NCI-H2081 (cell line): Measurements from ENCODE around the gene ADGRG1.

ENCODE experiments used
- DNase-seq, 2 experiments: peaks; one replicate each; lab custom pipeline; 2025; lab: John Stamatoyannopoulos, UW

ADGRG1 gene

GRCh38 chr16:57606147-57606846, 22.1 kb upstream of the ADGRG1 start:
- DNase-seq = no peak

- DNase-seq = peak; percentile 16 to 53
These were observed 21.5 kb upstream of the ADGRG1 start for GRCh38 chr16:57606847-57607501.

- no peak for DNase-seq
These were observed 20.6 kb upstream of the ADGRG1 start for GRCh38 chr16:57607676-57608461.

GRCh38 chr16:57608462-57609113, 19.8 kb upstream of the ADGRG1 start:
- no peak for DNase-seq

DNA sequence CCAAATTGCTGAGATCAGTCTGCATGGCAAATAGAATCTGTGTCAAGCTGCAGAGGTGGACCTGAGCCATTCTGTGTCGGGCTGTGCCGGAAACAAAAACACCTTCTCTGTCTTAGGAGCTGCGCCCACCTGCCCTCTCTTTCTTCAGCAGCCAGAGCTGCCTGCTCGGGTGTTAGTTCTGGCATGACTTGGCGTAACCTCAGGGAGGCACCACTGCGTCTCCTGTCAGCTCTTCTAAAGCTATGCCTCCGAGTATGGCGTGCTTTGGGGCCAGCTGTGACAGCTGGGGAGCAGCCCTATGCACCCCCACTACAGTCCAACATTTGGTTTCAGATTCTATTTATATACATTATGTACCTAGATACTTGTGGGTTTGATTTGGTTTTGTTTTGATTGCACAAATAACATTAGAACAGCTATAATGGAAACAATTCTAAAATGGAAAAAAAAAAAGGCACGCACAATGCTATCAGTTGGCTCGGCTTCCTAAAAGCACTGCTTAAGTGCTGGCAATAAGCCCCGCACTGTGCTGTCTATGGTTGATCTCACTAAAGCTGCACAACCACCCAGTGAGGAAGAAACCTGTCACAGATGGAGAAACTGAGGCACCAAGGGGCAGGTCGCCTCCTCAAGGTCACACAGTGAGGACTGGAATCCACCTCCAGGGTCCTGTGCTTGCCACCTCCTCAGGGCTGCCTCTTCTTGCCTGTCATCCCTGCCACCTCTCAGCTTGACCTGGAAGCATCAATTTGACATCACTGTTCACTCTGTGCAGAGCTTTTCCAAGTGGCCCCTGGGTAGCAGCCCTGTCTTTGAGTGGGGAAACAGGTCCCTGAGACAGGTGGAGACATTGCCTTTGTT, 18.7 kb upstream of the ADGRG1 start:
- peak in 1 of 2 experiments; percentile 56 for DNase-seq

- DNase-seq = no peak
These were observed 17.8 kb upstream of the ADGRG1 start for GRCh38 chr16:57610611-57611010.

DNA sequence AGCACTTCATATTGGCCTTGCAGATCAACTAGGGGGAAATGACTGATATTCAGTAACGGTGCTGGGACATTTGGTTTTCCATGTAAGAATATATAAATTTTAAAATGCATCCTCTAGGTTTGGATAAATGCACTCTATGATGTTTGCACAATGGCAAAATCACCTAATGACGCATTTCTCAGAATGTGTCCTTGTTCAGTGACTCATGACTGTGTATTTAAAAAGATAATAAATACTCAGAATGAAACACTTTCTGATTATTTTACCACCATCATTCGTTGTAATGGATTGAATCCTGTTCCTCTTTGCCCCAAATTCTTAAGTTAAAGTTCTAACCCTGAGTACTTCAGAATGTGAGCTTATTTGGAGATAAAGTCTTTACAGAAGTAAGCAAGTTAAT, 17.2 kb upstream of the ADGRG1 start:
- no peak for DNase-seq

- no peak for DNase-seq
These were observed 16.7 kb upstream of the ADGRG1 start for GRCh38 chr16:57611706-57612105.

DNA sequence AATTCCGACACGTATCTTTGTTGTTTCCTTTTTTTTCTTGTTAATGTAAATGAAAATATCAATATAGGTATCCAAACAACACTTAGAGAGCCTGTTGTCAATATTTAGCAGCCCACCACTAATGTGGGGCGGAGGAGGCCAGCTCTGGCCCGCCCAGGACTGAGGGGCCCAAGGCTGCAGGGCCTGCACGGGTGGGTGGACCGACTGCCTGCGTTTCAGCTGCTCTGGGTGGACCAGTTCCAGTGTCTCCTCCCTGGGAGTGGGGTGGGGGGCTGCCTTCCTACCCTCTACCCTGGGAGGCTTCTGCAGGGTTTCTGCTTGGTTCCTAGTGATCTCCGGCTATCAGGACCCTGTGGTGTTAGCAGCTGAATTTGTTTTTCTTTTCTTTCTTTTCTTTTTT, 15.9 kb upstream of the ADGRG1 start:
- no peak for DNase-seq

GRCh38 chr16:57613514-57613913, 14.9 kb upstream of the ADGRG1 start:
- DNase-seq = no peak

GRCh38 chr16:57614536-57614935, 13.9 kb upstream of the ADGRG1 start:
- no peak for DNase-seq

DNA sequence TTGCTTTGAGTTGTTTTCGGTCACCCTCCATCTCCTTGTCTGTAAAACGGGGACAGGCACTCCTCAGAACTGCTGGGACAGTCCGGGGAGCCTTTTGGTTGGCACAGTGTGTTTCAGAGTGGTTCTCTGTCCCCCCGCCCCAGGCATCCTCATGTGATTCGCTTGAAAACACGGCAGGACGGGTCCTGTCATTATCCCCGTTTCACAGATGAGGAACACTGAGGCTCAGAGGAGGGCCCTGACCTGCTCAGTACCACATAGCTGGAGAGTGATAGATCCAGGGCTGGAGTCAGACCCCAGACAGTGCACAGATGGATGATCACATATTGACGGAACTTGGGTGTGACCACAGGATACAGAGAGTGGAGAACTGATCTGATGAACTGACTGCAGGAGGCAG, 13.5 kb upstream of the ADGRG1 start:
- DNase-seq = no peak

- no peak for DNase-seq
These were observed 12.6 kb upstream of the ADGRG1 start for GRCh38 chr16:57615813-57616212.

- DNase-seq = no peak
These were observed 12.2 kb upstream of the ADGRG1 start for GRCh38 chr16:57616241-57616640.

GRCh38 chr16:57616876-57617275, 11.6 kb upstream of the ADGRG1 start:
- DNase-seq = no peak

GRCh38 chr16:57617604-57618111, 10.8 kb upstream of the ADGRG1 start:
- DNase-seq = no peak

- DNase-seq = no peak
These were observed 9.9 kb upstream of the ADGRG1 start for GRCh38 chr16:57618296-57619132.

GRCh38 chr16:57619133-57619605, 9.3 kb upstream of the ADGRG1 start:
- no peak for DNase-seq

DNA sequence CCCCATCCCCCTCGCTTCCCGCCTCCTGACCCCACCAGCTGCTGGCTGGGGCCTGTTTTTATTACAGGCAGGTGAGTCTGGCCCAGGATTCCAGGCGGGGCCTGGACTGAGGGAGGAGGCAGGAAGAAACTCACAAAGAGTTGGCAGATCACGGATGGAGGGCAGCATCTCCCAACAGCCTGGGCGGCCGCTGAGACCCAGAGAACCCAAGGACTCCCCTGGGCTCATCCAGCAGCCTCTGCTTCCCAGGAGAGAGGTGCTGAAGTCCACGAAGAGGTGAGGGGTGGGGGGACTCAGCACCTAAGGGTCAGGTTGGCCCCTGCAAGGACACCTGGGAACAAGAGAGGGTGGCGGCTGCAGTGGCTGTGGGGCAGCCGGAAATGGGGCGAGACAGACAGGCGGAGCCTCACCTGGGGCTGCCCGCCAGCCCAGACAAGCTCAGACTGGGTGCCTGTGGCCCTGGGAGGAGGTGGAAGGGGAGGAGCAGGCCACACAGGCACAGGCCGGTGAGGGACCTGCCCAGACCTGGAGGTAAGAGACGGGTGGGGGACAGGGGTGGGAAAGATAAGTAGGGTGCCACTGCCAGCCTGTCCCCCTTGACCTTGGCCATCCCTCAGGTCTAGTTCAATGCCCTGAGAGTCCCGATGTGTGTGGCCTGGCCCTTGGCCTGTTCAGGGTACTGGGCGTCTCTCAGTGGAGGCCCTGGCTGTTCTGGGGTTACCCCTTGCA, 8.7 kb upstream of the ADGRG1 start:
- peak; percentile 45 to 77 for DNase-seq
